ENCODE data around the gene NR2E1.

DNA sequence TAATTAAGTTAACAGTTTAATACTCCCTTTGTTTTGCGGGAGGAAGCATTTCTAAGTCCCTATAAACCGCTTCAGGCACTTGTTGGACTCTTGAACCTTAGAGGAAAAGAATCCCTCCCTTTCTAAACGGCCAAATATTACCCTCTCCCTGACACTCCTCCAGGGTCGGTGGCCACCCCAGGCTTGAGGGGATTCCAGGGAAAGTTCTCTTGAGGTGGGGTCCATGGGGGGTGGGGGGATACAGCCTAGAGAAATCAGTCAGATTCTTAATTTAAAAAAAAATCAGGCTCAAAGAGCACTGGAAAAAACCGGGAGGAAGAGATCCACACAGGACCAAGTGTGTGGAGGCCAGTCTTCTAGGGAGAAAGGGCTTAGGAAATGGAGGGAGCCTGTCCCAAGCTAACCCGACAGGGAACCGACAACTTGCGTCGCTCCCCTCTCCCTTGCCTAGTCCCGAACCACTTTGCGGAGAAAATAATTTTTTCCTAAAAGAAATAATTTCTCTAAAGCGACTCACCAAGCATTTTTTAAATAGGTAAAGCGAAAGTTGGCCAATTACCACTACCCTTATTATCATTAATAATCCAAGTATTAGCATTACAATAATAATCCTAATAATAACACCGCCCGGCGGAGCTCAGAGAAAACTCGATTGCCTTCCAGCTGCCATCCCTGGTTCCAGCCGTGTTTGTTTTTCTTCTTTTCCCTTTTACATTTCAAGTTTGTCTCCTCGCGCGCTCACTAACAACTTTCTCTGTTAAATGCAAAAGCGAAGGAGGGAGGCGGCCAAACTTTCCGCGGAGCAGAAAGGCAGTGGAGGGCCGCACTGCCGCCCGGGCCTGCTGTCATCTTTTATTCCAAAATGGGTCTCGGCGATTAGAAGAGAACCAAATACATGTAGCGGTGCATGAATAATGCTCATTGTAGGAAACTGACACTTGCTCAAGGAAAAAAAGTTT lies 4.8 kb downstream of the NR2E1 start:
- TF ChIP-seq CTCF (IDR thresholded peaks at IDR 0.05) (no peak), POLR2AphosphoS5 (IDR thresholded peaks at IDR 0.05; ENCODE audit: insufficient read depth in 1 of 2, low read depth in 1 of 2) (no peak)
